GM23338 (cell line): ENCODE results near the gene EN2. TPM values are rescaled to one million over a fixed set of nuclear protein-coding genes. Genes with fewer than 3 reads are reported as not detected.

Experiments used
- CREB1 ChIP-seq: fragments of 250-450 bp; sonication (Bioruptor Pico); IDR thresholded peaks from 2 replicates; pipeline ENCODE4 v1.5.0; 2020; ENCODE audit warnings: low read depth, mild to moderate bottlenecking, moderate library complexity
- EZH2 ChIP-seq: fragments of 200-600 bp; sonication (generic); IDR thresholded peaks from one replicate; pipeline ENCODE4 v1.8.0; 2017; ENCODE audit warnings: antibody characterized with exemption, mild to moderate bottlenecking, low read depth; ENCODE audit not compliant: unreplicated experiment
- EZH2phosphoT487 ChIP-seq: fragments of 200-600 bp; sonication (generic); IDR thresholded peaks from one replicate; pipeline ENCODE4 v1.8.1; 2018; ENCODE audit warnings: antibody characterized with exemption; ENCODE audit not compliant: unreplicated experiment
- JUNB ChIP-seq: IDR thresholded peaks from one replicate; pipeline ENCODE4 v1.6.1; 2016; ENCODE audit warnings: antibody characterized with exemption; ENCODE audit not compliant: unreplicated experiment
- POLR2AphosphoS5 ChIP-seq: IDR thresholded peaks from 2 replicates; pipeline ENCODE4 v1.6.1; 2016; ENCODE audit warnings: antibody characterized with exemption, low read depth
- ZNF114 ChIP-seq: fragments of 250-450 bp; sonication (Bioruptor Pico); IDR thresholded peaks from 2 replicates; pipeline ENCODE4 v1.5.0; 2020; ENCODE audit warnings: mild to moderate bottlenecking, moderate library complexity
- ZNF331 ChIP-seq: fragments of 250-450 bp; sonication (Bioruptor Pico); IDR thresholded peaks from 2 replicates; pipeline ENCODE4 v1.5.0; 2020; ENCODE audit warnings: low read depth, mild to moderate bottlenecking, moderate library complexity
- ZNF462 ChIP-seq: fragments of 250-450 bp; sonication (Bioruptor Pico); IDR thresholded peaks from 2 replicates; pipeline ENCODE4 v1.5.0; 2020; ENCODE audit warnings: mild to moderate bottlenecking, moderate library complexity
- polyA plus RNA-seq: library from polyadenylated mRNA; unstranded; fragments of >200 nt; fragmentation: Nextera tagmentation; extraction: Ambion mirVana; gene quantifications from 2 replicates; pipeline ENCODE4 v1.2.1, GENCODE V29; 2016
- total RNA-seq: library from RNA; depleted of rRNA; stranded (reverse); fragments of >200 nt; shearing (Covaris generic); gene quantifications from 2 replicates; pipeline ENCODE4 v1.2.3, GENCODE V29; 2014

Gene EN2
- total and polyA plus RNA-seq, 2 experiments from 2014 or later = not detected

GRCh38 chr7:155423337-155424285 is 34.3 kb upstream of the EN2 start (continued):
- TF ChIP-seq ZNF462 (CRISPR knock-in tag) = no peak
- TF ChIP-seq ZNF331 (CRISPR knock-in tag) = no peak
- TF ChIP-seq JUNB = no peak
- no peak for TF ChIP-seq CREB1
- no peak for TF ChIP-seq EZH2phosphoT487
- TF ChIP-seq EZH2 = no peak
- TF ChIP-seq ZNF114 (CRISPR knock-in tag) = no peak
- TF ChIP-seq POLR2AphosphoS5 = no peak
